ENCODE data around the gene FRAT2. TPM values are rescaled to one million over a fixed set of nuclear protein-coding genes. Genes with fewer than 3 reads are reported as not detected.

Gene FRAT2
- total and polyA plus RNA-seq, 2 of the 13 experiments (the other 11 are each of a cell fraction or from before 2014, with no cell fraction given), result 7.2 to 14.1 TPM

DNA sequence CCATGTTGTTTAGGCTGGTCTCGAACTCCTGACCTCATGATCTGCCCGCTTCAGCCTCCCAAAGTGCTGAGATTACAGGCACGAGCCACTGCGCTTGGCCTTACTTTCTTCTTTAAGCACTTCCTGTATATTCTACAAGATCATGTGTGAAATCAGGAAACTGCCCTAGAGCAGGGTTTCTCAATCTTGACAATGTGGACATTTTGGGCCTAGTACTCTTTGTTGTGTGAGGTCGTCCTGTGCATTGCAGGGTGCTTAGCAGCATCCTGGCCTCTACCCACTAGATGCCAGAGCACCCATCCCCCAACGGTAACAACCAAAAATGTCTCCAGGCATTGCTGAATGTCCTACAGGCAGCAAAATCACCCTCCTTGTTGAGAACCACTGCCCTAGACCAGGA, 41.9 kb upstream of the FRAT2 start (continued):
- TF ChIP-seq MAFG (CRISPR knock-in tag; IDR thresholded peaks at IDR 0.05) (no peak), MTF1 (CRISPR knock-in tag; IDR thresholded peaks at IDR 0.05) (no peak), STAG1 (CRISPR knock-in tag; IDR thresholded peaks at IDR 0.05) (no peak), ZNF143 (CRISPR knock-in tag; IDR thresholded peaks at IDR 0.05) (no peak), ISX (CRISPR knock-in tag; conservative IDR thresholded peaks at IDR 0.05) (no peak), SNRNP70 (IDR thresholded peaks at IDR 0.05; ENCODE audit: low read depth, low read length) (no peak)
- TF ChIP-seq, protein P1, sequence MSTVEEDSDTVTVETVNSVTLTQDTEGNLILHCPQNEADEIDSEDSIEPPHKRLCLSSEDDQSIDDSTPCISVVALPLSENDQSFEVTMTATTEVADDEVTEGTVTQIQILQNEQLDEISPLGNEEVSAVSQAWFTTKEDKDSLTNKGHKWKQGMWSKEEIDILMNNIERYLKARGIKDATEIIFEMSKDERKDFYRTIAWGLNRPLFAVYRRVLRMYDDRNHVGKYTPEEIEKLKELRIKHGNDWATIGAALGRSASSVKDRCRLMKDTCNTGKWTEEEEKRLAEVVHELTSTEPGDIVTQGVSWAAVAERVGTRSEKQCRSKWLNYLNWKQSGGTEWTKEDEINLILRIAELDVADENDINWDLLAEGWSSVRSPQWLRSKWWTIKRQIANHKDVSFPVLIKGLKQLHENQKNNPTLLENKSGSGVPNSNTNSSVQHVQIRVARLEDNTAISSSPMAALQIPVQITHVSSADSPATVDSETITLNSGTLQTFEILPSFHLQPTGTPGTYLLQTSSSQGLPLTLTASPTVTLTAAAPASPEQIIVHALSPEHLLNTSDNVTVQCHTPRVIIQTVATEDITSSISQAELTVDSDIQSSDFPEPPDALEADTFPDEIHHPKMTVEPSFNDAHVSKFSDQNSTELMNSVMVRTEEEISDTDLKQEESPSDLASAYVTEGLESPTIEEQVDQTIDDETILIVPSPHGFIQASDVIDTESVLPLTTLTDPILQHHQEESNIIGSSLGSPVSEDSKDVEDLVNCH (CRISPR knock-in tag; IDR thresholded peaks at IDR 0.05), result no peak
- TF ChIP-seq, protein P2, sequence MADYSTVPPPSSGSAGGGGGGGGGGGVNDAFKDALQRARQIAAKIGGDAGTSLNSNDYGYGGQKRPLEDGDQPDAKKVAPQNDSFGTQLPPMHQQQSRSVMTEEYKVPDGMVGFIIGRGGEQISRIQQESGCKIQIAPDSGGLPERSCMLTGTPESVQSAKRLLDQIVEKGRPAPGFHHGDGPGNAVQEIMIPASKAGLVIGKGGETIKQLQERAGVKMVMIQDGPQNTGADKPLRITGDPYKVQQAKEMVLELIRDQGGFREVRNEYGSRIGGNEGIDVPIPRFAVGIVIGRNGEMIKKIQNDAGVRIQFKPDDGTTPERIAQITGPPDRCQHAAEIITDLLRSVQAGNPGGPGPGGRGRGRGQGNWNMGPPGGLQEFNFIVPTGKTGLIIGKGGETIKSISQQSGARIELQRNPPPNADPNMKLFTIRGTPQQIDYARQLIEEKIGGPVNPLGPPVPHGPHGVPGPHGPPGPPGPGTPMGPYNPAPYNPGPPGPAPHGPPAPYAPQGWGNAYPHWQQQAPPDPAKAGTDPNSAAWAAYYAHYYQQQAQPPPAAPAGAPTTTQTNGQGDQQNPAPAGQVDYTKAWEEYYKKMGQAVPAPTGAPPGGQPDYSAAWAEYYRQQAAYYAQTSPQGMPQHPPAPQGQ (CRISPR knock-in tag; IDR thresholded peaks at IDR 0.05; ENCODE audit: borderline replicate concordance), result no peak

DNA sequence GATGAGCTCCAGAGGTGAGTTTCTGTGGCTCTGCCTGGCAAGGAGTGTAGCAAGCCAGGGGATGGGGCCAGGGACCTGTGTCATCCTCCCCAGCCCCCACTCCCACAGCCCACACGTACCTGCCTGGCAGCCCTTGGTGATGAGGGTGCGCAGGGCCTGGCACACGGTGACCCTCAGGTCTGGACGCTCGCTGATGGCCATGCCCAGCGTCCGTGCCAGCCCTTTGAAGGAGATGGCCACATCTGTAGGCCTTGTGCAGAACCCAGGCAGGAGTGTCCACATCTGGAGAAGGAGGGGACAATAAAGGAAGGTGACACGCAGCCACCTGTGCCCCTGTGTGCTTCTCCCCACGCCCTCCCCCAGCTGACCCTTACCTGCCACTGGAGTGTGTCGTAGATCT, 38.9 kb upstream of the FRAT2 start:
- ATAC-seq, result no peak
- no peak overlapping the region for H3K4me2 ChIP-seq (ENCODE audit: low read depth, low read length)
- no peaks in the 10 kb centered on the region for H3K4me1 ChIP-seq (ENCODE audit: insufficient read depth, low read length)
- no peak for DNase-seq (ENCODE audit: low spot score)
- no peak overlapping the region for H3K9ac ChIP-seq (ENCODE audit: insufficient read depth, low read depth, low read length)
- POLR2A ChIA-PET, result no interaction called here
- FAIRE-seq, result no peak
- no peak overlapping the region for H3K4me3 ChIP-seq (replicated peaks in 1 of 3; ENCODE audit: insufficient read depth in 1 of 3, low read depth in 2 of 3, low read length in 3 of 3)
- no peak overlapping the region for H3K27ac ChIP-seq (ENCODE audit: extremely low read length, insufficient read depth, low read length)
- in situ Hi-C loops (cut with HindIII; ENCODE audit: extremely low pct_ligation_motif_present, low pct_unique_long_range_greater_than_20kb) (no loop called here), intact Hi-C loops (cut with micrococcal nuclease; ENCODE audit: unreplicated experiment) (no loop called here)
- H3K36me3 ChIP-seq (replicated peaks in 1 of 2; ENCODE audit: control insufficient read depth in 1 of 2, insufficient read depth in 2 of 2, low read length in 2 of 2), result peaks cover 49 to 73% of the 10 kb centered on the region in 2 experiments; a peak in 4 of 5 replicates
- H4K20me1 ChIP-seq (ENCODE audit: insufficient read depth, low read length), result no peaks in the 10 kb centered on the region
- no peaks in the 10 kb centered on the region for H3K9me3 ChIP-seq (ENCODE audit: low read length)
- no peaks in the 10 kb centered on the region for H3K27me3 ChIP-seq (ENCODE audit: control insufficient read depth in 1 of 2, insufficient read depth in 2 of 2, low read length in 2 of 2)
- no peak overlapping the region for H2AFZ ChIP-seq (ENCODE audit: low read length)
- no TSS peak for BruUV-seq (replicated peaks)
- H3K79me2 ChIP-seq (ENCODE audit: insufficient read depth, low read length), result no peaks in the 10 kb centered on the region
- no CpG with 5 or more reads among the region's 10 CpGs for WGBS (ENCODE audit: low lambda C conversion rate)
- CTCF ChIA-PET (ENCODE audit: low intra/inter-chr PET ratio, low total read pairs), result no interaction called here
- TF ChIP-seq POLR2AphosphoS5 (IDR thresholded peaks at IDR 0.05; ENCODE audit: low read depth, low read length) (no peak), SAP130 (CRISPR knock-in tag; IDR thresholded peaks at IDR 0.05; ENCODE audit: low read depth) (no peak), KDM5A (IDR thresholded peaks at IDR 0.05; ENCODE audit: borderline replicate concordance, low read length) (no peak), GFI1 (CRISPR knock-in tag; IDR thresholded peaks at IDR 0.05; ENCODE audit: borderline replicate concordance) (no peak), KDM5B (CRISPR knock-in tag; IDR thresholded peaks at IDR 0.05; ENCODE audit: borderline replicate concordance) (no peak), KDM6A (CRISPR knock-in tag; IDR thresholded peaks at IDR 0.05; ENCODE audit: low read depth) (no peak), AKAP8 (CRISPR knock-in tag; IDR thresholded peaks at IDR 0.05) (no peak), ZNF556 (CRISPR knock-in tag; IDR thresholded peaks at IDR 0.05; ENCODE audit: borderline replicate concordance) (no peak), ZNF816 (CRISPR knock-in tag; IDR thresholded peaks at IDR 0.05; ENCODE audit: borderline replicate concordance) (no peak), SMAD1 (CRISPR knock-in tag; IDR thresholded peaks at IDR 0.05; ENCODE audit: borderline replicate concordance, low read depth) (no peak), SAFB2 (CRISPR knock-in tag; IDR thresholded peaks at IDR 0.05; ENCODE audit: borderline replicate concordance, low read depth) (no peak), ZMAT3 (CRISPR knock-in tag; conservative IDR thresholded peaks at IDR 0.05) (no peak)
